HAP-1 (cell line): ENCODE measurements around the gene DDX19B.
"Not testable (repeated sequence)": the region's sequence is repeated elsewhere in the genome, so short reads cannot be mapped to it uniquely, and the experiment has no call there.

ENCODE experiments used
- DNase-seq, 2 experiments: peaks; one replicate each; pipeline ENCODE4 v3.0.0-alpha.2; 2016 to 2020; ENCODE audit warnings: low spot score in 2 of 2
- H3K27me3 ChIP-seq: fragments of 250-450 bp; sonication (Bioruptor Pico); 2 replicates; pipeline ENCODE4 v1.5.1; 2020; ENCODE audit warnings: low read depth, mild to moderate bottlenecking, moderate library complexity
- H3K36me3 ChIP-seq: fragments of 250-450 bp; sonication (Bioruptor Pico); replicated peaks from 2 replicates; pipeline ENCODE4 v1.5.1; 2020; ENCODE audit warnings: mild to moderate bottlenecking
- H3K4me1 ChIP-seq: fragments of 250-450 bp; sonication (Bioruptor Pico); 2 replicates; pipeline ENCODE4 v1.5.1; 2020; ENCODE audit warnings: mild to moderate bottlenecking
- H3K4me3 ChIP-seq: fragments of 250-450 bp; sonication (Bioruptor Pico); 2 replicates; pipeline ENCODE4 v1.5.1; 2020; ENCODE audit warnings: mild to moderate bottlenecking, moderate library complexity
- H3K9me3 ChIP-seq: fragments of 250-450 bp; sonication (Bioruptor Pico); 2 replicates; pipeline ENCODE4 v1.5.1; 2020; ENCODE audit warnings: mild to moderate bottlenecking, moderate library complexity
- in situ Hi-C: fragments of 300-500 bp; cut with MboI; formaldehyde crosslinking; loops from 3 replicates; pipeline ENCODE4 v1.14.3; 2020; ENCODE audit warnings: low sequenced_read_pairs, inconsistent platforms, mixed read lengths

Gene DDX19B

DNA sequence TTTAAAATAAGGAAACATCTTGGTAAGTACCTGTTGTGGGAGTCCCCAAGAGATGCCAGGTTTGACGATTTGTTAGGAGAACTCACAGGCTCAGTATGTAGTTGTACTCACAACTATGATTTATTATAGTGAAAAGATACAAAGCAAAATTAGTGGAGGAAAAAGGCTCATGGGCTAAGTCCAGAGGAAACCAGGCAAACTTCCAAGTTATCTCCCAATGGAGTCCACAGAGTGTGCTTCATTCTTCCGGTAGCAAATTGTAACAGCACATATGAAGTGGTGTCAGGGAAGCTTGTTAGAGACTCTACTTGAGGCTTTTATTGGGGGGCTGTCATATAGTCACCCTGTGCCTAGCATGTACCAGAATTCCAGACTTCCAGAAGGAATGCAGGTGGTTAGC lies 50.0 kb downstream of the DDX19B start:
- in situ Hi-C loops = no loop called here
- peaks cover 40% of the 10 kb centered on the region for H3K36me3 ChIP-seq
- no peak overlapping the region for H3K4me3 ChIP-seq
- no peaks in the 10 kb centered on the region for H3K27me3 ChIP-seq
- H3K9me3 ChIP-seq = no peaks in the 10 kb centered on the region
- H3K4me1 ChIP-seq = peaks cover 10% of the 10 kb centered on the region
- no peak for DNase-seq

- in situ Hi-C loops = no loop called here
These were observed 50.8 kb downstream of the DDX19B start for GRCh38 chr16:70349783-70350182.

DNA sequence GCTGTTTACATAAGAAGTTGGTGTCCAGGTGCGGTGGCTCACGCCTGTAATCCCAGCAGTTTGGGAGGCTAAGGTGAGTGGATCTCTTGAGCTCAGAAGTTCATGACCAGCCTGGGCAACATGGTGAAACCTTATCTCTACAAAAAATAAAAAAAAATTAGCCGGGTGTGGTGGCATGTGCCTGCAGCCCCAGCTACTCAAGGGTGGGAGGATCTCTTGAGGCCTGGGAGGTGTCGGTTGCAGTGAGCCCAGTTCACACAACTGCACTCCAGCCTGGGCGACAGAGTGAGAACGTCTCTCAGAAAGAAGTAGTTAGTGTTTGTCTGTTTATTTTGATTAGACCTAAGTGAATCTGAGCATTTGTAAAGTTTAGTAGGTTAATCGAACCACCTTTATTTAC lies 60.6 kb downstream of the DDX19B start:
- H3K4me1 ChIP-seq = no peaks in the 10 kb centered on the region
- DNase-seq = no peak
- H3K9me3 ChIP-seq = no peaks in the 10 kb centered on the region
- peaks cover 82% of the 10 kb centered on the region for H3K36me3 ChIP-seq
- no peaks in the 10 kb centered on the region for H3K27me3 ChIP-seq
- in situ Hi-C loops = no loop called here
- H3K4me3 ChIP-seq = no peak overlapping the region

More at GRCh38 chr16:70349783-70350182, 50.8 kb downstream of the DDX19B start:
- DNase-seq = no peak
- H3K36me3 ChIP-seq = peaks cover 46% of the 10 kb centered on the region
- peaks cover 10% of the 10 kb centered on the region for H3K4me1 ChIP-seq
- no peaks in the 10 kb centered on the region for H3K9me3 ChIP-seq
- H3K27me3 ChIP-seq = no peaks in the 10 kb centered on the region
- H3K4me3 ChIP-seq = no peak overlapping the region

DNA sequence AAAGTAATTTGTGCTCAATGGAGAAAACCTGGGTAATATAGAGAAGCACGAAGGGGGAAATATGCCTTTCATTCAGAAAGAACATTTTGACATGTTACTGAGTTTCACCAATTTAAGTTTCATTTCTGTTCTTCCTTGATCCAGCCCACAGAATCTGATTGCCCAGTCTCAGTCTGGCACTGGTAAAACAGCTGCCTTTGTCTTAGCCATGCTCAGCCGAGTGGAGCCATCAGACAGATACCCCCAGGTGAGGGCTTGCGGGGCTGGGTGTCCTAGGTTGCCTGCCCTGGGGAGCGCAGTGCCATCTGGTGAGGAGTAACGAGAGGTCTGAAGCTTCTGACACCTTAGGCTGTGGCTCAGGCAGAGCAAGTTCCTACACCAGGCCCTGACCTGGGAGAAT lies 65.4 kb downstream of the DDX19B start:
- Histone ChIP-seq H3K36me3 (peaks cover 83% of the 10 kb centered on the region), H3K9me3 (no peaks in the 10 kb centered on the region), H3K27me3 (no peaks in the 10 kb centered on the region), H3K4me1 (no peaks in the 10 kb centered on the region), H3K4me3 (no peak overlapping the region)
- DNase-seq = no peak
- in situ Hi-C loops = no loop called here

DNA sequence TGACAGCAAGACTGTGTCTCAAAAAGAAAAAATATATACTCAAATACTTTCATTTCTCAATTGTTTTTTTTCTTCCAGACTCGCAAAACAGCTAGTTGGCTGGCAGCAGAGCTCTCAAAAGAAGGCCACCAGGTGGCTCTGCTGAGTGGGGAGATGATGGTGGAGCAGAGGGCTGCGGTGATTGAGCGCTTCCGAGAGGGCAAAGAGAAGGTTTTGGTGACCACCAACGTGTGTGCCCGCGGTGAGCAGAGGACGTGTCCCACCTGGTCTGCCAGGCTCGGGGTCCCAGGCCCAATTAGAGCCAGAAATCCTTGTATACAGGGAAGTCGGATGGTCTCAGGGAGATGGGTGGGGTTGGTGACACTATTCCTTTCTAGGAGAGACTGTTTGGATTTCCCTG lies 71.2 kb downstream of the DDX19B start:
- in situ Hi-C loops = not testable (repeated sequence)

GRCh38 chr16:70370924-70371323 lies 71.9 kb downstream of the DDX19B start:
- DNase-seq = no peak
- Histone ChIP-seq H3K9me3 (no peaks in the 10 kb centered on the region), H3K36me3 (peaks cover 76% of the 10 kb centered on the region), H3K4me3 (no peak overlapping the region), H3K4me1 (no peaks in the 10 kb centered on the region), H3K27me3 (no peaks in the 10 kb centered on the region)
- in situ Hi-C loops = no loop called here

More for the DNA sequence above, 71.2 kb downstream of the DDX19B start:
- H3K4me3 ChIP-seq, H3K9me3 ChIP-seq, H3K4me1 ChIP-seq, H3K27me3 ChIP-seq: not testable (repeated sequence)
- peak in 1 of 2 experiments; percentile 32 for DNase-seq
- peaks cover 76% of the 10 kb centered on the region for H3K36me3 ChIP-seq

GRCh38 chr16:70372921-70373728 lies 74.1 kb downstream of the DDX19B start:
- in situ Hi-C loops = no loop called here
- Histone ChIP-seq H3K36me3 (peaks cover 72% of the 10 kb centered on the region), H3K4me1 (no peaks in the 10 kb centered on the region), H3K27me3 (no peaks in the 10 kb centered on the region), H3K9me3 (no peaks in the 10 kb centered on the region), H3K4me3 (no peak overlapping the region)
- DNase-seq = no peak

DNA sequence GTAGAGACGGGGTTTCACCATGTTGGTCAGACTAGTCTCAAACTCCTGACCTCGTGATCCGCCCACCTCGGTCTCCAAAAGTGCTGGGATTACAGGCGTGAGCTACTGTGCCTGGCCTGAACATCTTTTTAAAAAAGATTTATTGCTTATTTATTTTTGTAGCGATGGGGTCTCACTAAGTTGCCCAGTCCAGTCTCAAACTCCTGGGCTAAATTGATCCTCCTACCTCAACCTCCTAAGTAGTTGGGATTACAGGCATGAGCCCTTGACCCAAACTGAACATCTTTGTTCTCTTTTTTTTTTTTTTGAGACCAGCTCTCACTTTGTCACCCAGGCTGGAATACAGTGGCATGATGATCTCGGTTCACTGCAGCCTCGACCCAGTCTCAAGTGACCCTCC lies 75.2 kb downstream of the DDX19B start:
- Histone ChIP-seq H3K9me3 (no peaks in the 10 kb centered on the region), H3K4me3 (no peak overlapping the region), H3K36me3 (peaks cover 70% of the 10 kb centered on the region), H3K27me3 (no peaks in the 10 kb centered on the region), H3K4me1 (no peaks in the 10 kb centered on the region)
- no peak for DNase-seq
- in situ Hi-C loops = no loop called here

DNA sequence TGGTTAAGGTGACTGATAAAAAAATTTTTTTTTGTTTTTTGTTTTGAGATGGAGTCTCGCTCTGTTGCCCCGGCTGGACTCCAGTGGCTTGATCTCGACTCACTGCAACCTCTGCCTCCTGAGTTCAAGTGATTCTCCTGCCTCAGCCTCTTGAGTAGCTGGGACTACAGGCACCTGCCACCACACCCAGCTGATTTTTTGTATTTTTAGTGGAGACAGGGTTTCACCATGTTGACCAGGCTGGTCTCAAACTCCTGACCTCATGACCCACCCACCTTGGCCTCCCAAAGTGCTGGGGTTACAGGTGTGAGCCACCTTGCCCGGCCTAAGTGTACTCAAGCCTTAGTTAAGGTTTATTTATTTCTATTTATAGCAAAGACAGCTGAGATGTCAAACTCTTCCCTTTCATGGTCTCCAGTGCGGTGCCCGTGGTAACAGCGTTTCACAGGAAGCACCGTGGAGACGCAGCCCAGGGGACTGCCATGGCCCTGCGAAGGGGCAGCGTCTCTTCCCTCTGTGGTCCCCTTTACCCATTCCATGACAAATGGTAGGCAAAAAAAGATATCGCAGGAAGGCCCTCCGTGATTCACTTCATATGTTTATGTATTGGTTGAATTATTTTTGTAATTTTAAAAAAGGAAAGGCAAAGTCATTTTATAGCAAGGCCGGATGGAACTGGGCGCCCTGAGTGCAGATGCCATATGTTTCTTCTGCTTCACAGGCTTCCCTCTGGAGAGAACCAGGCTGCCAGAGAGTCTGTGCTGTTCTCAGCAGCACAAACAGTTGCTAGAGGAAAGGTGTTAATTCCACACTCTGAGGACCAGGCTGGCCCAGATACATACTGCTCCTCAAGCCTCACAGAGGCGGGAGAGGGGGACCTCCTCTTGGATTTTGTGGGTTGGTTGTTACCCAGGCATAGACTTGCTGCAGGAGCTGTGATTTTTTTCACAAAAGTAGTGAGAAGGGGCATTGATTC lies 76.9 kb downstream of the DDX19B start:
- in situ Hi-C loops = no loop called here
- no peaks in the 10 kb centered on the region for H3K27me3 ChIP-seq
- H3K4me1 ChIP-seq = no peaks in the 10 kb centered on the region
- H3K4me3 ChIP-seq = no peak overlapping the region
- peaks cover 54% of the 10 kb centered on the region for H3K36me3 ChIP-seq
- no peak for DNase-seq
- no peaks in the 10 kb centered on the region for H3K9me3 ChIP-seq

GRCh38 chr16:70377782-70378181 lies 78.8 kb downstream of the DDX19B start:
- no peak for DNase-seq
- peaks cover 42% of the 10 kb centered on the region for H3K36me3 ChIP-seq
- in situ Hi-C loops = no loop called here

GRCh38 chr16:70378869-70379493 lies 80.0 kb downstream of the DDX19B start:
- H3K4me1 ChIP-seq = peaks cover 3% of the 10 kb centered on the region
- no peak overlapping the region for H3K4me3 ChIP-seq
- H3K27me3 ChIP-seq = no peaks in the 10 kb centered on the region
- H3K36me3 ChIP-seq = peaks cover 33% of the 10 kb centered on the region
- no peak for DNase-seq
- in situ Hi-C loops = no loop called here
- no peaks in the 10 kb centered on the region for H3K9me3 ChIP-seq

More at GRCh38 chr16:70377782-70378181, 78.8 kb downstream of the DDX19B start:
- Histone ChIP-seq H3K4me1 (peaks cover 3% of the 10 kb centered on the region), H3K4me3 (no peak overlapping the region), H3K27me3 (no peaks in the 10 kb centered on the region), H3K9me3 (no peaks in the 10 kb centered on the region)

GRCh38 chr16:70380248-70380918 lies 81.4 kb downstream of the DDX19B start:
- Histone ChIP-seq H3K4me1 (peaks cover 3% of the 10 kb centered on the region), H3K27me3 (no peaks in the 10 kb centered on the region), H3K4me3 (peak overlapping the region; percentile 77), H3K36me3 (peaks cover 27% of the 10 kb centered on the region), H3K9me3 (no peaks in the 10 kb centered on the region)
- peak; percentile 57 to 86 for DNase-seq
- in situ Hi-C loops = no loop called here

DNA sequence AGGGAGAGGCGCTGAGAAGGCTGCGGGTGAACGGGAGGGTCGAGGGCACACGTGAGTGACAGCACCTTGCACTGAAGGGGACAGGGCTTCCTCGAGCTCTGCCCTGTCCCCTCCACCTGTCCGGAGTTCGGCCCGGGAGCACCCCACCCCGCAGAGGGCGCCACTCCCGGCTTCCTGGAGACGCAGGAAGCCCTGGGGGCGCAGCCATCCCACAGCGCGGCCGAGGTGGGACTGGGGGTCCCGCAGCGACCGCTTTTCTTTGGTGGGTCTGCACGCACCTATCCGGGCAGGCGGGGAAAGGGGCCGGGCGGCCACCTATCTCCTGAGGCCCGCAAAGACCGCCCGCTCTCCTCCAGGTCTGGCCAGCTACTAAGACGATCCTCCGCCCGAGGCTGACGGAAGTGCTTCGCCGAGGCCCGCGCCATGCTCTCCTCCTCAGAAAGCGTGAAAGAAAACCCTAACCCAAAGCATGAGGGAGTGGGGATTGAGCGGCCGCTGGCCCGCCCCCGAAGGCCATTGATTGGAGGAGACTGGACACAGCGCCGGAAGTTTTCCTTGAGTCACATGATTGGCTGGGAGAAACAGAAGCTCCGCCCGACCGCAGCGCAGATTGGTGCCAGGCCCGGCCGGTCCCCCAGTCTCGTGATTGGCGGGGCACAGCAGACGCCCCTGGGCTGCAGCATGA lies 82.1 kb downstream of the DDX19B start:
- Histone ChIP-seq H3K4me1 (peaks cover 3% of the 10 kb centered on the region), H3K4me3 (peak overlapping the region; percentile 77), H3K27me3 (no peaks in the 10 kb centered on the region), H3K9me3 (no peaks in the 10 kb centered on the region), H3K36me3 (peaks cover 20% of the 10 kb centered on the region)
- DNase-seq = peak; percentile 98
- in situ Hi-C loops = no loop called here
